A549 (cell line): ENCODE data around the gene MSANTD3. TPM values are rescaled to one million over a fixed set of nuclear protein-coding genes. Genes with fewer than 3 reads are reported as not detected.

Experiments
- ATAC-seq, 2 experiments: fragments of 200-7000 bp in 1 of 2; fragments of >200 bp in 1 of 2; cut with Nextera tagmentation in 1 of 2; cut with Tn5 transposase in 1 of 2; 3 replicates each; pipeline versions ENCODE4 v1.8.0 to v1.9.1; 2018 to 2020; ENCODE audit warnings: mild to moderate bottlenecking in 1 of 2, moderate library complexity in 1 of 2
- CTCF ChIA-PET: fragments of 300-600 bp; sonication (Branson Sonifier 250); formaldehyde crosslinking; extraction: SDS; loops from one replicate; lab custom pipeline; 2021; ENCODE audit warnings: antibody characterized with exemption, inconsistent platforms; lab: Yijun Ruan, JAX
- POLR2A ChIA-PET: fragments of 350-600 bp; formaldehyde crosslinking; extraction: SDS; loops from one replicate; lab custom pipeline; 2021; ENCODE audit warnings: antibody characterized with exemption, inconsistent platforms; lab: Yijun Ruan, JAX
- DNase-seq, 2 experiments: peaks; one replicate each; pipeline versions ENCODE4 v3.0.0 to v3.0.0-alpha.2; 2011 to 2016; ENCODE audit warnings: low read depth in 1 of 2, low spot score in 1 of 2
- FAIRE-seq: peaks from 2 replicates; lab custom pipeline; 2011; peaks lifted over from hg19 to GRCh38; lab: Jason Lieb, UNC
- H3K27ac ChIP-seq, 2 experiments: fragments of >200 bp; sonication (Bioruptor Twin); formaldehyde crosslinking; 3 replicates each; pipeline ENCODE4 v1.5.1; 2016 to 2017
- H3K4me1 ChIP-seq: fragments of >200 bp; sonication (Bioruptor Twin); formaldehyde crosslinking; 3 replicates; pipeline ENCODE4 v1.6.1; 2016
- H3K4me2 ChIP-seq: fragments of >200 bp; sonication (Bioruptor Twin); formaldehyde crosslinking; 3 replicates; pipeline ENCODE4 v1.6.1; 2016
- H3K4me3 ChIP-seq: fragments of >200 bp; sonication (Bioruptor Twin); formaldehyde crosslinking; 3 replicates; pipeline ENCODE4 v1.5.1; 2016
- H3K9me3 ChIP-seq: fragments of >200 bp; sonication (Bioruptor Twin); formaldehyde crosslinking; 3 replicates; pipeline ENCODE4 v1.6.1; 2016
- BHLHE40 ChIP-seq: IDR thresholded peaks from 2 replicates; pipeline ENCODE4 v1.6.1; 2012; ENCODE audit warnings: low read depth, low read length, inconsistent platforms
- CEBPB ChIP-seq, 2 experiments: fragments of >200 bp in 1 of 2; sonication (Bioruptor Twin) in 1 of 2; formaldehyde crosslinking in 1 of 2; IDR thresholded peaks; 2 replicates each; pipeline ENCODE4 v1.6.1; 2012 to 2016
- EP300 ChIP-seq, 2 experiments: fragments of >200 bp; sonication (Bioruptor Twin); formaldehyde crosslinking; IDR thresholded peaks; 2 replicates in 1 of 2; 3 replicates in 1 of 2; pipeline ENCODE4 v1.6.1; 2016 to 2017
- FOSB ChIP-seq: fragments of 250-450 bp; sonication (Bioruptor Pico); IDR thresholded peaks from 2 replicates; pipeline ENCODE4 v1.5.0; 2020; ENCODE audit warnings: mild to moderate bottlenecking, moderate library complexity
- FOXS1 ChIP-seq: fragments of 250-450 bp; sonication (Bioruptor Pico); IDR thresholded peaks from 2 replicates; pipeline ENCODE4 v1.5.0; 2020; ENCODE audit warnings: mild to moderate bottlenecking, moderate library complexity
- HEYL ChIP-seq: fragments of 250-450 bp; sonication (Bioruptor Pico); IDR thresholded peaks from 2 replicates; pipeline ENCODE4 v1.8.0; 2021; ENCODE audit warnings: mild to moderate bottlenecking, moderate library complexity
- HOXB13 ChIP-seq: fragments of 250-450 bp; sonication (Bioruptor Pico); IDR thresholded peaks from 2 replicates; pipeline ENCODE4 v1.5.0; 2020; ENCODE audit warnings: low read depth, mild to moderate bottlenecking, moderate library complexity
- JUN ChIP-seq, 2 experiments: fragments of >200 bp; sonication (Bioruptor Twin); formaldehyde crosslinking; IDR thresholded peaks; 2 replicates in 1 of 2; 3 replicates in 1 of 2; pipeline ENCODE4 v1.6.1; 2016 to 2017
- MAFK ChIP-seq: fragments of 450-650 bp; IDR thresholded peaks from 2 replicates; pipeline ENCODE4 v1.6.1; 2014; ENCODE audit not compliant: partially characterized antibody
- NFE2L2 ChIP-seq: fragments of 150-350 bp; conservative IDR thresholded peaks from 2 replicates; pipeline ENCODE4 v1.6.1; 2014; ENCODE audit warnings: low read length
- POLR2AphosphoS2 ChIP-seq: conservative IDR thresholded peaks from 2 replicates; pipeline ENCODE4 v1.6.1; 2012; ENCODE audit warnings: low read length, improper control_type of control experiment, inconsistent platforms
- RCOR1 ChIP-seq: fragments of 150-350 bp; IDR thresholded peaks from 2 replicates; pipeline ENCODE4 v1.6.1; 2014; ENCODE audit warnings: antibody characterized with exemption, low read length, low read depth
- TFCP2L1 ChIP-seq: fragments of 250-450 bp; sonication (Bioruptor Pico); IDR thresholded peaks from 2 replicates; pipeline ENCODE4 v1.5.0; 2021; ENCODE audit warnings: mild to moderate bottlenecking
- WGBS: methylation state at CpG from one replicate; pipeline ENCODE4 v1.1.6; 2017; ENCODE audit errors: missing lambda C conversion rate; 5-methylcytosine and 5-hydroxymethylcytosine counted together
- polyA plus RNA-seq, 4 experiments: library from polyadenylated mRNA; depleted of rRNA in 3 of 4; stranded (reverse); fragments of >200 nt; fragmentation: RNase III in 1 of 4; extraction: RNeasy Plus Mini Kit Qiagen cat#74134 plus additional on column Dnase treatment in 1 of 4; gene quantifications; 2 replicates in 3 of 4; 3 replicates in 1 of 4; pipeline ENCODE4 v1.2.3, GENCODE V29; 2011 to 2017
- TF ChIP-seq, protein P1 (sequence below): IDR thresholded peaks from 2 replicates; pipeline ENCODE4 v1.6.1; 2012
- TF ChIP-seq, protein P2 (sequence below): IDR thresholded peaks from 2 replicates; pipeline ENCODE4 v1.6.1; 2012
- TF ChIP-seq, protein P3 (sequence below): fragments of 150-350 bp; IDR thresholded peaks from 2 replicates; pipeline ENCODE4 v1.6.1; 2014; ENCODE audit warnings: low read depth, mild to moderate bottlenecking, low read length
- TF ChIP-seq, protein P4 (sequence below): fragments of >200 bp; sonication (Bioruptor Twin); formaldehyde crosslinking; IDR thresholded peaks from 3 replicates; pipeline ENCODE4 v1.5.1; 2016
- TF ChIP-seq, protein P5 (sequence below): fragments of 250-450 bp; sonication (Bioruptor Pico); IDR thresholded peaks from 2 replicates; pipeline ENCODE4 v1.5.0; 2020; ENCODE audit warnings: low read depth, mild to moderate bottlenecking, moderate library complexity
- TF ChIP-seq, protein P6 (sequence below): fragments of 200-600 bp; sonication (generic); IDR thresholded peaks from 2 replicates; pipeline ENCODE4 v1.6.1; 2016; ENCODE audit warnings: antibody characterized with exemption, mild to moderate bottlenecking, moderate library complexity

MSANTD3 gene
- polyA plus RNA-seq, 2 of the 4 experiments (the other 2 are of a cell fraction), result 43.5 to 66.7 TPM

DNA sequence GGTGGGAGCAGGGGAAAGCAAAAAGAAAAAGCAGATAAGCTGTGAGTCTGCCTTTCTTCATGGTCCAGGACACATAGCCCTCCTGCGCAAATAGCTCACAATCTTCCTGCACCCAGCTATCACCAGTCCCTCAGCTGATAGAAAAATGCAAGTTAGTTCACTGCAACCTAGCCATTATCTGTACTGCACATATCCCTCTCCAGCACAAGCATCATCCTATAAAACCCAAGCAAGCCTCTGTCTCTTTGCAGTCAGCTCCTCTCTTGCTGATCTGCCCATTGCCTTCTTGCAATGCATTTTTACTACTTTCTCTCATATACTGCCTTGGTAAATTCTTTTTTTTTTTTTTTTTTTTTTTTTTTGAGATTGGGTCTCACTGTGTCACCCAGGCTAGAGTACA is 20.0 kb upstream of the MSANTD3 start:
- Histone ChIP-seq H3K4me3 (no peak overlapping the region), H3K4me1 (0 out of 3 replicates have a peak, but pooled peaks cover 4% of the 10 kb centered on the region), H3K9me3 (no peaks in the 10 kb centered on the region), H3K27ac (no peak overlapping the region), H3K4me2 (no peak overlapping the region)
- TF ChIP-seq, protein P1, sequence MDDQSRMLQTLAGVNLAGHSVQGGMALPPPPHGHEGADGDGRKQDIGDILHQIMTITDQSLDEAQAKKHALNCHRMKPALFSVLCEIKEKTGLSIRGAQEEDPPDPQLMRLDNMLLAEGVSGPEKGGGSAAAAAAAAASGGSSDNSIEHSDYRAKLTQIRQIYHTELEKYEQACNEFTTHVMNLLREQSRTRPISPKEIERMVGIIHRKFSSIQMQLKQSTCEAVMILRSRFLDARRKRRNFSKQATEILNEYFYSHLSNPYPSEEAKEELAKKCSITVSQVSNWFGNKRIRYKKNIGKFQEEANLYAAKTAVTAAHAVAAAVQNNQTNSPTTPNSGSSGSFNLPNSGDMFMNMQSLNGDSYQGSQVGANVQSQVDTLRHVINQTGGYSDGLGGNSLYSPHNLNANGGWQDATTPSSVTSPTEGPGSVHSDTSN, result no peak
- no peak for TF ChIP-seq TFCP2L1 (CRISPR knock-in tag)
- TF ChIP-seq HOXB13 (CRISPR knock-in tag), result no peak
- no peak for TF ChIP-seq NFE2L2
- TF ChIP-seq EP300 (IDR thresholded peaks at IDR 0.05), result no peak
- TF ChIP-seq, protein P2, sequence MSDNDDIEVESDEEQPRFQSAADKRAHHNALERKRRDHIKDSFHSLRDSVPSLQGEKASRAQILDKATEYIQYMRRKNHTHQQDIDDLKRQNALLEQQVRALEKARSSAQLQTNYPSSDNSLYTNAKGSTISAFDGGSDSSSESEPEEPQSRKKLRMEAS, result no peak
- TF ChIP-seq, protein P3, sequence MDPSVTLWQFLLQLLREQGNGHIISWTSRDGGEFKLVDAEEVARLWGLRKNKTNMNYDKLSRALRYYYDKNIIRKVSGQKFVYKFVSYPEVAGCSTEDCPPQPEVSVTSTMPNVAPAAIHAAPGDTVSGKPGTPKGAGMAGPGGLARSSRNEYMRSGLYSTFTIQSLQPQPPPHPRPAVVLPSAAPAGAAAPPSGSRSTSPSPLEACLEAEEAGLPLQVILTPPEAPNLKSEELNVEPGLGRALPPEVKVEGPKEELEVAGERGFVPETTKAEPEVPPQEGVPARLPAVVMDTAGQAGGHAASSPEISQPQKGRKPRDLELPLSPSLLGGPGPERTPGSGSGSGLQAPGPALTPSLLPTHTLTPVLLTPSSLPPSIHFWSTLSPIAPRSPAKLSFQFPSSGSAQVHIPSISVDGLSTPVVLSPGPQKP, result no peak
- TF ChIP-seq, protein P4, sequence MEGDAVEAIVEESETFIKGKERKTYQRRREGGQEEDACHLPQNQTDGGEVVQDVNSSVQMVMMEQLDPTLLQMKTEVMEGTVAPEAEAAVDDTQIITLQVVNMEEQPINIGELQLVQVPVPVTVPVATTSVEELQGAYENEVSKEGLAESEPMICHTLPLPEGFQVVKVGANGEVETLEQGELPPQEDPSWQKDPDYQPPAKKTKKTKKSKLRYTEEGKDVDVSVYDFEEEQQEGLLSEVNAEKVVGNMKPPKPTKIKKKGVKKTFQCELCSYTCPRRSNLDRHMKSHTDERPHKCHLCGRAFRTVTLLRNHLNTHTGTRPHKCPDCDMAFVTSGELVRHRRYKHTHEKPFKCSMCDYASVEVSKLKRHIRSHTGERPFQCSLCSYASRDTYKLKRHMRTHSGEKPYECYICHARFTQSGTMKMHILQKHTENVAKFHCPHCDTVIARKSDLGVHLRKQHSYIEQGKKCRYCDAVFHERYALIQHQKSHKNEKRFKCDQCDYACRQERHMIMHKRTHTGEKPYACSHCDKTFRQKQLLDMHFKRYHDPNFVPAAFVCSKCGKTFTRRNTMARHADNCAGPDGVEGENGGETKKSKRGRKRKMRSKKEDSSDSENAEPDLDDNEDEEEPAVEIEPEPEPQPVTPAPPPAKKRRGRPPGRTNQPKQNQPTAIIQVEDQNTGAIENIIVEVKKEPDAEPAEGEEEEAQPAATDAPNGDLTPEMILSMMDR, result no peak
- no peak for TF ChIP-seq BHLHE40
- TF ChIP-seq RCOR1, result no peak
- no peak for TF ChIP-seq JUN (IDR thresholded peaks at IDR 0.05)
- no peak for TF ChIP-seq CEBPB (IDR thresholded peaks at IDR 0.05)
- TF ChIP-seq, protein P5, sequence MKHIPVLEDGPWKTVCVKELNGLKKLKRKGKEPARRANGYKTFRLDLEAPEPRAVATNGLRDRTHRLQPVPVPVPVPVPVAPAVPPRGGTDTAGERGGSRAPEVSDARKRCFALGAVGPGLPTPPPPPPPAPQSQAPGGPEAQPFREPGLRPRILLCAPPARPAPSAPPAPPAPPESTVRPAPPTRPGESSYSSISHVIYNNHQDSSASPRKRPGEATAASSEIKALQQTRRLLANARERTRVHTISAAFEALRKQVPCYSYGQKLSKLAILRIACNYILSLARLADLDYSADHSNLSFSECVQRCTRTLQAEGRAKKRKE, result no peak
- TF ChIP-seq FOSB (CRISPR knock-in tag), result no peak
- no peak for TF ChIP-seq POLR2AphosphoS2
- TF ChIP-seq MAFK, result no peak
- CTCF ChIA-PET, result interaction anchor here (0.8 to 1.3 kb wide), 5 partner anchors 53 to 1224 kb away, joined by 3 to 5 read pairs (median 3); partner anchors contain the start of gene TEX10
- ATAC-seq (no peak), FAIRE-seq (no peak), DNase-seq (no peak)
- POLR2A ChIA-PET, result interaction anchor here (0.7 kb wide), 1 partner anchor 1228 kb away, joined by 6 read pairs; no protein-coding TSS in a partner anchor
- WGBS, result 85% methylated on average over 1 of the region's 1 CpG

DNA sequence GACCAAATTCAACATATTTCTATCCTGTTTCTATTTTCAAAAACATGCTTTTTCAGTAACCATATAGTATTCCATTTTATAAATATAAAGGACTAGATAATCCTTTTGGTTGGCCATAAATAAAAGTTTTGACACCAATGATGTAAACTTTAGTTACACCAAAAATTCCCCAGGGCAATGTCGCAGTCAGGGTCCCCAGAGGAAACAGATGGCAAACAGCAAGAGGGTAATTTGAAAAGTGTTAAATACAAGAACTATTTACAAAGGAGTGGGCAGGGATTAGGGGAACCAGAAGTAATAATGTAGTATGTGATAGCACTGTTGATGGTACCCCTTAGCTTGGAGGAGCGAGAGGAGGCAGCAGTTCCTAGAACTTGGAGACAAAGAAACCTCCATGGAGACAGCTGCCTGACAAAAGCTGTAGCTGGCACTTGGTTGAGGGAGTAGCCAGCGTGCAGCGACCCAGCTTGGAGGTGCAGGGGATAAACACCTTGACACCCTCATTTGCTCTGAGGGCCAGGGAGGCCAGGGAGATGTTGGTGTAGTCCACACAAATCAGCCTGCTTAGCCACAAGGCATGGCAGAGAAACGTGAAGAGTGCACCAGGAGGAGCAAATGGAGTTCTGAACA is 18.3 kb upstream of the MSANTD3 start:
- POLR2A ChIA-PET, result no interaction called here
- 72% methylated on average over 5 of the region's 5 CpGs for WGBS

More for the DNA sequence above, 18.3 kb upstream of the MSANTD3 start:
- no peak for TF ChIP-seq FOXS1 (CRISPR knock-in tag)
- TF ChIP-seq HEYL (CRISPR knock-in tag), result no peak
- TF ChIP-seq EP300 (IDR thresholded peaks at IDR 0.05), result no peak
- TF ChIP-seq, protein P6, sequence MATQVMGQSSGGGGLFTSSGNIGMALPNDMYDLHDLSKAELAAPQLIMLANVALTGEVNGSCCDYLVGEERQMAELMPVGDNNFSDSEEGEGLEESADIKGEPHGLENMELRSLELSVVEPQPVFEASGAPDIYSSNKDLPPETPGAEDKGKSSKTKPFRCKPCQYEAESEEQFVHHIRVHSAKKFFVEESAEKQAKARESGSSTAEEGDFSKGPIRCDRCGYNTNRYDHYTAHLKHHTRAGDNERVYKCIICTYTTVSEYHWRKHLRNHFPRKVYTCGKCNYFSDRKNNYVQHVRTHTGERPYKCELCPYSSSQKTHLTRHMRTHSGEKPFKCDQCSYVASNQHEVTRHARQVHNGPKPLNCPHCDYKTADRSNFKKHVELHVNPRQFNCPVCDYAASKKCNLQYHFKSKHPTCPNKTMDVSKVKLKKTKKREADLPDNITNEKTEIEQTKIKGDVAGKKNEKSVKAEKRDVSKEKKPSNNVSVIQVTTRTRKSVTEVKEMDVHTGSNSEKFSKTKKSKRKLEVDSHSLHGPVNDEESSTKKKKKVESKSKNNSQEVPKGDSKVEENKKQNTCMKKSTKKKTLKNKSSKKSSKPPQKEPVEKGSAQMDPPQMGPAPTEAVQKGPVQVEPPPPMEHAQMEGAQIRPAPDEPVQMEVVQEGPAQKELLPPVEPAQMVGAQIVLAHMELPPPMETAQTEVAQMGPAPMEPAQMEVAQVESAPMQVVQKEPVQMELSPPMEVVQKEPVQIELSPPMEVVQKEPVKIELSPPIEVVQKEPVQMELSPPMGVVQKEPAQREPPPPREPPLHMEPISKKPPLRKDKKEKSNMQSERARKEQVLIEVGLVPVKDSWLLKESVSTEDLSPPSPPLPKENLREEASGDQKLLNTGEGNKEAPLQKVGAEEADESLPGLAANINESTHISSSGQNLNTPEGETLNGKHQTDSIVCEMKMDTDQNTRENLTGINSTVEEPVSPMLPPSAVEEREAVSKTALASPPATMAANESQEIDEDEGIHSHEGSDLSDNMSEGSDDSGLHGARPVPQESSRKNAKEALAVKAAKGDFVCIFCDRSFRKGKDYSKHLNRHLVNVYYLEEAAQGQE, result no peak
- Histone ChIP-seq H3K27ac (no peak overlapping the region), H3K4me1 (0 out of 3 replicates have a peak, but pooled peaks cover 4% of the 10 kb centered on the region), H3K4me3 (no peak overlapping the region), H3K9me3 (0 out of 3 replicates have a peak, but pooled peaks cover 5% of the 10 kb centered on the region), H3K4me2 (no peak overlapping the region)
- no peak for DNase-seq
- CTCF ChIA-PET, result interaction anchor here (0.9 to 1.3 kb wide), 2 partner anchors 37 to 56 kb away, joined by 3 read pairs; partner anchors contain the start of gene TEX10
- no peak for FAIRE-seq
- no peak for ATAC-seq
